Esophagus muscularis mucosa (tissue), 4 donors: ENCODE results near the gene SLC25A48.

Experiments
- CTCF ChIP-seq, 3 experiments: fragments of 200-600 bp in 2 of 3; fragments of 450-650 bp in 1 of 3; sonication (generic) in 2 of 3; IDR thresholded peaks; one replicate each; pipeline ENCODE4 v1.5.1; 2017 to 2019; ENCODE audit warnings: antibody characterized with exemption in 3 of 3, mild to moderate bottlenecking in 2 of 3, moderate library complexity in 1 of 3
- EP300 ChIP-seq: sonication (generic); formaldehyde crosslinking; IDR thresholded peaks from one replicate; pipeline ENCODE4 v1.6.1; 2017; ENCODE audit warnings: antibody characterized with exemption
- POLR2A ChIP-seq: fragments of 450-650 bp; IDR thresholded peaks from one replicate; pipeline ENCODE4 v1.6.1; 2017; ENCODE audit warnings: antibody characterized with exemption, moderate library complexity, mild to moderate bottlenecking, low read depth
- POLR2AphosphoS5 ChIP-seq, 2 donors: sonication (generic); formaldehyde crosslinking; IDR thresholded peaks; one replicate each; pipeline ENCODE4 v1.6.1; 2017; ENCODE audit warnings: antibody characterized with exemption in 2 of 2

- no peak for TF ChIP-seq CTCF (IDR thresholded peaks at IDR 0.05)
- TF ChIP-seq POLR2A: no peak
- TF ChIP-seq EP300: no peak
- no peak for TF ChIP-seq POLR2AphosphoS5 (IDR thresholded peaks at IDR 0.05)
Observed at GRCh38 chr5:135830384-135830700, 4.1 kb upstream of the SLC25A48 start.
